Mucosa of rectum (tissue), 2 donors: Measurements from ENCODE around the gene MUSK.
"Not testable (repeated sequence)": the region's sequence is repeated elsewhere in the genome, so short reads cannot be mapped to it uniquely, and the experiment has no call there.

ENCODE experiments used
- H3K27ac ChIP-seq, 2 donors: one replicate each; pipeline ENCODE4 v1.7.0; 2013; ENCODE audit warnings: inconsistent platforms in 2 of 2, low read depth in 2 of 2, low read length in 2 of 2
- H3K27me3 ChIP-seq, 2 donors: one replicate each; pipeline ENCODE4 v1.7.0; 2013; ENCODE audit warnings: low read length in 2 of 2; ENCODE audit not compliant: control insufficient read depth in 2 of 2, insufficient read depth in 2 of 2
- H3K36me3 ChIP-seq, 2 donors: one replicate each; pipeline ENCODE4 v1.7.0; 2013; ENCODE audit warnings: low read length in 2 of 2; ENCODE audit not compliant: control insufficient read depth in 2 of 2, insufficient read depth in 2 of 2
- H3K4me1 ChIP-seq, 2 donors: one replicate each; pipeline ENCODE4 v1.7.0; 2013; ENCODE audit warnings: low read length in 2 of 2, mild to moderate bottlenecking in 1 of 2; ENCODE audit not compliant: control insufficient read depth in 2 of 2, insufficient read depth in 2 of 2
- H3K4me3 ChIP-seq, 2 donors: one replicate each; pipeline ENCODE4 v1.7.0; 2013; ENCODE audit warnings: low read length in 2 of 2
- H3K9ac ChIP-seq, 2 donors: one replicate each; pipeline ENCODE4 v1.7.0; 2013; ENCODE audit warnings: low read length in 2 of 2, low read depth in 1 of 2, mild to moderate bottlenecking in 1 of 2
- H3K9me3 ChIP-seq, 2 donors: one replicate each; pipeline ENCODE4 v1.7.0; 2013; ENCODE audit warnings: low read length in 2 of 2; ENCODE audit not compliant: control insufficient read depth in 2 of 2
- donor health status: healthy.
- donor health status: Normal muscosa, but diverticular disease.

Gene MUSK

GRCh38 chr9:110691002-110691549 is 22.5 kb downstream of the MUSK start:
- Histone ChIP-seq H3K9me3 (no peaks in the 10 kb centered on the region), H3K4me3 (no peak overlapping the region), H3K9ac (no peak overlapping the region), H3K27ac (no peak overlapping the region), H3K27me3 (no peaks in the 10 kb centered on the region), H3K36me3 (no peaks in the 10 kb centered on the region), H3K4me1 (no peaks in the 10 kb centered on the region)

GRCh38 chr9:110695846-110696245 is 27.3 kb downstream of the MUSK start:
- H3K27me3 ChIP-seq, H3K27ac ChIP-seq, H3K9me3 ChIP-seq, H3K9ac ChIP-seq, H3K4me3 ChIP-seq, H3K4me1 ChIP-seq, H3K36me3 ChIP-seq: not testable (repeated sequence)

- H3K9ac ChIP-seq: no peak overlapping the region
- H3K27me3 ChIP-seq: no peaks in the 10 kb centered on the region
- no peaks in the 10 kb centered on the region for H3K4me1 ChIP-seq
- H3K4me3 ChIP-seq: no peak overlapping the region
- H3K9me3 ChIP-seq: no peaks in the 10 kb centered on the region
- no peaks in the 10 kb centered on the region for H3K36me3 ChIP-seq
- H3K27ac ChIP-seq: no peak overlapping the region
Observed at GRCh38 chr9:110700953-110701352, 32.4 kb downstream of the MUSK start.

GRCh38 chr9:110703669-110704068 is 35.1 kb downstream of the MUSK start:
- Histone ChIP-seq H3K4me1 (no peaks in the 10 kb centered on the region), H3K9me3 (no peaks in the 10 kb centered on the region), H3K36me3 (no peaks in the 10 kb centered on the region), H3K27ac (no peak overlapping the region), H3K27me3 (no peaks in the 10 kb centered on the region), H3K9ac (no peak overlapping the region), H3K4me3 (no peak overlapping the region)

- H3K27ac ChIP-seq: no peak overlapping the region
- no peaks in the 10 kb centered on the region for H3K27me3 ChIP-seq
Observed at GRCh38 chr9:110707419-110707818, 38.8 kb downstream of the MUSK start.

GRCh38 chr9:110710420-110710819 is 41.8 kb downstream of the MUSK start:
- Histone ChIP-seq H3K9me3 (no peaks in the 10 kb centered on the region), H3K4me3 (no peak overlapping the region), H3K36me3 (no peaks in the 10 kb centered on the region), H3K9ac (no peak overlapping the region), H3K27ac (no peak overlapping the region), H3K27me3 (no peaks in the 10 kb centered on the region), H3K4me1 (no peaks in the 10 kb centered on the region)

More at GRCh38 chr9:110707419-110707818, 38.8 kb downstream of the MUSK start:
- H3K9ac ChIP-seq: no peak overlapping the region
- no peaks in the 10 kb centered on the region for H3K36me3 ChIP-seq
- no peak overlapping the region for H3K4me3 ChIP-seq
- H3K9me3 ChIP-seq: no peaks in the 10 kb centered on the region
- no peaks in the 10 kb centered on the region for H3K4me1 ChIP-seq

- H3K27me3 ChIP-seq: no peaks in the 10 kb centered on the region
- H3K27ac ChIP-seq: no peak overlapping the region
- H3K36me3 ChIP-seq: no peaks in the 10 kb centered on the region
- no peak overlapping the region for H3K4me3 ChIP-seq
- no peaks in the 10 kb centered on the region for H3K9me3 ChIP-seq
- no peaks in the 10 kb centered on the region for H3K4me1 ChIP-seq
- H3K9ac ChIP-seq: no peak overlapping the region
Observed at GRCh38 chr9:110712955-110713354, 44.4 kb downstream of the MUSK start.

GRCh38 chr9:110714314-110714713 is 45.7 kb downstream of the MUSK start:
- Histone ChIP-seq H3K9ac (no peak overlapping the region), H3K4me1 (no peaks in the 10 kb centered on the region), H3K27ac (no peak overlapping the region), H3K9me3 (no peaks in the 10 kb centered on the region), H3K4me3 (no peak overlapping the region), H3K36me3 (no peaks in the 10 kb centered on the region), H3K27me3 (no peaks in the 10 kb centered on the region)

GRCh38 chr9:110728058-110728457 is 59.5 kb downstream of the MUSK start:
- no peak overlapping the region for H3K9ac ChIP-seq
- no peaks in the 10 kb centered on the region for H3K9me3 ChIP-seq

GRCh38 chr9:110729641-110730040 is 61.0 kb downstream of the MUSK start:
- Histone ChIP-seq H3K9ac (no peak overlapping the region), H3K4me1 (no peaks in the 10 kb centered on the region), H3K9me3 (no peaks in the 10 kb centered on the region), H3K27ac (no peak overlapping the region), H3K4me3 (no peak overlapping the region), H3K27me3 (no peaks in the 10 kb centered on the region), H3K36me3 (no peaks in the 10 kb centered on the region)

More at GRCh38 chr9:110728058-110728457, 59.5 kb downstream of the MUSK start:
- no peak overlapping the region for H3K27ac ChIP-seq
- H3K27me3 ChIP-seq: no peaks in the 10 kb centered on the region
- H3K4me3 ChIP-seq: no peak overlapping the region
- no peaks in the 10 kb centered on the region for H3K36me3 ChIP-seq
- no peaks in the 10 kb centered on the region for H3K4me1 ChIP-seq
